ENCODE results near the gene SLC13A5.

DNA sequence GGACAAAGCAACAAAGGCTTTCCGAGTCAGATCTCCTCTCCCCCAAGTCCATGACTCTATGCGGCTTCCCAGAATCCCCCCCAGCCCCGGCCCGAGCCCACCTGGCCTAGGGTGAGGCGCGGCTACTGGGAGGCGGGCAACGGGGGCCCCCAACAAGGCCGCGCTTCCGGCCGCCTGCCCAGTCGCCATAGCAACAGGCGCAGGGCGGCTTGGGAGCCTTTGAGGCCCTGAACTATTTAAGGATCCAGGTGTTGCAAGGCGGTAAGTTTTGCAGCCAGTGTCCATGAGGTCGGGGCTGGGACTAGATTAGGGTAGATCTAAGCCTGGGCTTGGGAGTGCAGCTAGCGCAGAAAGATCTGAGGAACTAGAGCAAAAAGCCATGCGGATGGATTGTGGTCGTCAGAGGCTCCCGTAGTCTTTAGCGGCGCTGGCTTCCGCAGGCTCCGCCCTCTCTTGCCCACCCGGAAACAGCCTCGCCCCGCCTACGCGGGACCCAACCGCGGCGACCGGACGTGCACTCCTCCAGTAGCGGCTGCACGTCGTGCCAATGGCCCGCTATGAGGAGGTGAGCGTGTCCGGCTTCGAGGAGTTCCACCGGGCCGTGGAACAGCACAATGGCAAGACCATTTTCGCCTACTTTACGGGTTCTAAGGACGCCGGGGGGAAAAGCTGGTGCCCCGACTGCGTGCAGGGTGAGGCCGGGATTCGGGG lies 72.5 kb downstream of the SLC13A5 start, which contains the start of the genes KIAA0753 and TXNDC17:
- TF ChIP-seq, protein P1, sequence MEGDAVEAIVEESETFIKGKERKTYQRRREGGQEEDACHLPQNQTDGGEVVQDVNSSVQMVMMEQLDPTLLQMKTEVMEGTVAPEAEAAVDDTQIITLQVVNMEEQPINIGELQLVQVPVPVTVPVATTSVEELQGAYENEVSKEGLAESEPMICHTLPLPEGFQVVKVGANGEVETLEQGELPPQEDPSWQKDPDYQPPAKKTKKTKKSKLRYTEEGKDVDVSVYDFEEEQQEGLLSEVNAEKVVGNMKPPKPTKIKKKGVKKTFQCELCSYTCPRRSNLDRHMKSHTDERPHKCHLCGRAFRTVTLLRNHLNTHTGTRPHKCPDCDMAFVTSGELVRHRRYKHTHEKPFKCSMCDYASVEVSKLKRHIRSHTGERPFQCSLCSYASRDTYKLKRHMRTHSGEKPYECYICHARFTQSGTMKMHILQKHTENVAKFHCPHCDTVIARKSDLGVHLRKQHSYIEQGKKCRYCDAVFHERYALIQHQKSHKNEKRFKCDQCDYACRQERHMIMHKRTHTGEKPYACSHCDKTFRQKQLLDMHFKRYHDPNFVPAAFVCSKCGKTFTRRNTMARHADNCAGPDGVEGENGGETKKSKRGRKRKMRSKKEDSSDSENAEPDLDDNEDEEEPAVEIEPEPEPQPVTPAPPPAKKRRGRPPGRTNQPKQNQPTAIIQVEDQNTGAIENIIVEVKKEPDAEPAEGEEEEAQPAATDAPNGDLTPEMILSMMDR (IDR thresholded peaks at IDR 0.05 in 2 of 3, conservative IDR thresholded peaks at IDR 0.05 in 1 of 3; ENCODE audit: borderline replicate concordance in 1 of 3, insufficient read depth in 1 of 3, low read depth in 2 of 3, low read length in 2 of 3) = no peak
- TF ChIP-seq TCF7L2 (IDR thresholded peaks at IDR 0.05; ENCODE audit: borderline replicate concordance, extremely low read depth, insufficient read depth, insufficient read length) = peak; percentile 90
- peak; percentile 97 for TF ChIP-seq POLR2AphosphoS5 (IDR thresholded peaks at IDR 0.05; ENCODE audit: low read depth, low read length)
- TF ChIP-seq, protein P2, sequence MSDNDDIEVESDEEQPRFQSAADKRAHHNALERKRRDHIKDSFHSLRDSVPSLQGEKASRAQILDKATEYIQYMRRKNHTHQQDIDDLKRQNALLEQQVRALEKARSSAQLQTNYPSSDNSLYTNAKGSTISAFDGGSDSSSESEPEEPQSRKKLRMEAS (IDR thresholded peaks at IDR 0.05) = peak; percentile 86
- TF ChIP-seq POLR2A (IDR thresholded peaks at IDR 0.05; ENCODE audit: borderline replicate concordance, extremely low read depth, insufficient read depth, insufficient read length) = peak; percentile 91
- no peak for TF ChIP-seq EZH2 (IDR thresholded peaks at IDR 0.05)
- peak; percentile 96 for TF ChIP-seq ELF1 (IDR thresholded peaks at IDR 0.05; ENCODE audit: borderline replicate concordance, low read depth)
- TF ChIP-seq, protein P3, sequence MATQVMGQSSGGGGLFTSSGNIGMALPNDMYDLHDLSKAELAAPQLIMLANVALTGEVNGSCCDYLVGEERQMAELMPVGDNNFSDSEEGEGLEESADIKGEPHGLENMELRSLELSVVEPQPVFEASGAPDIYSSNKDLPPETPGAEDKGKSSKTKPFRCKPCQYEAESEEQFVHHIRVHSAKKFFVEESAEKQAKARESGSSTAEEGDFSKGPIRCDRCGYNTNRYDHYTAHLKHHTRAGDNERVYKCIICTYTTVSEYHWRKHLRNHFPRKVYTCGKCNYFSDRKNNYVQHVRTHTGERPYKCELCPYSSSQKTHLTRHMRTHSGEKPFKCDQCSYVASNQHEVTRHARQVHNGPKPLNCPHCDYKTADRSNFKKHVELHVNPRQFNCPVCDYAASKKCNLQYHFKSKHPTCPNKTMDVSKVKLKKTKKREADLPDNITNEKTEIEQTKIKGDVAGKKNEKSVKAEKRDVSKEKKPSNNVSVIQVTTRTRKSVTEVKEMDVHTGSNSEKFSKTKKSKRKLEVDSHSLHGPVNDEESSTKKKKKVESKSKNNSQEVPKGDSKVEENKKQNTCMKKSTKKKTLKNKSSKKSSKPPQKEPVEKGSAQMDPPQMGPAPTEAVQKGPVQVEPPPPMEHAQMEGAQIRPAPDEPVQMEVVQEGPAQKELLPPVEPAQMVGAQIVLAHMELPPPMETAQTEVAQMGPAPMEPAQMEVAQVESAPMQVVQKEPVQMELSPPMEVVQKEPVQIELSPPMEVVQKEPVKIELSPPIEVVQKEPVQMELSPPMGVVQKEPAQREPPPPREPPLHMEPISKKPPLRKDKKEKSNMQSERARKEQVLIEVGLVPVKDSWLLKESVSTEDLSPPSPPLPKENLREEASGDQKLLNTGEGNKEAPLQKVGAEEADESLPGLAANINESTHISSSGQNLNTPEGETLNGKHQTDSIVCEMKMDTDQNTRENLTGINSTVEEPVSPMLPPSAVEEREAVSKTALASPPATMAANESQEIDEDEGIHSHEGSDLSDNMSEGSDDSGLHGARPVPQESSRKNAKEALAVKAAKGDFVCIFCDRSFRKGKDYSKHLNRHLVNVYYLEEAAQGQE (IDR thresholded peaks at IDR 0.05; ENCODE audit: low read depth) = no peak
- no peak for TF ChIP-seq RAD21 (IDR thresholded peaks at IDR 0.05; ENCODE audit: low read depth)
- peak; percentile 19 for TF ChIP-seq YY1 (IDR thresholded peaks at IDR 0.05; ENCODE audit: extremely low read depth, insufficient replicate concordance, low read depth, low read length)
- TF ChIP-seq ZFX (IDR thresholded peaks at IDR 0.05) = peak; percentile 96
- TF ChIP-seq, protein P4, sequence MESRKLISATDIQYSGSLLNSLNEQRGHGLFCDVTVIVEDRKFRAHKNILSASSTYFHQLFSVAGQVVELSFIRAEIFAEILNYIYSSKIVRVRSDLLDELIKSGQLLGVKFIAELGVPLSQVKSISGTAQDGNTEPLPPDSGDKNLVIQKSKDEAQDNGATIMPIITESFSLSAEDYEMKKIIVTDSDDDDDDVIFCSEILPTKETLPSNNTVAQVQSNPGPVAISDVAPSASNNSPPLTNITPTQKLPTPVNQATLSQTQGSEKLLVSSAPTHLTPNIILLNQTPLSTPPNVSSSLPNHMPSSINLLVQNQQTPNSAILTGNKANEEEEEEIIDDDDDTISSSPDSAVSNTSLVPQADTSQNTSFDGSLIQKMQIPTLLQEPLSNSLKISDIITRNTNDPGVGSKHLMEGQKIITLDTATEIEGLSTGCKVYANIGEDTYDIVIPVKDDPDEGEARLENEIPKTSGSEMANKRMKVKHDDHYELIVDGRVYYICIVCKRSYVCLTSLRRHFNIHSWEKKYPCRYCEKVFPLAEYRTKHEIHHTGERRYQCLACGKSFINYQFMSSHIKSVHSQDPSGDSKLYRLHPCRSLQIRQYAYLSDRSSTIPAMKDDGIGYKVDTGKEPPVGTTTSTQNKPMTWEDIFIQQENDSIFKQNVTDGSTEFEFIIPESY (IDR thresholded peaks at IDR 0.05; ENCODE audit: extremely low read depth, insufficient replicate concordance, low read length) = peak; percentile 61
- no peak for TF ChIP-seq ZNF274 (IDR thresholded peaks at IDR 0.05; ENCODE audit: low read depth, low read length)
